ENCODE results near the gene GRIA3. TPM values are rescaled to one million over a fixed set of nuclear protein-coding genes. Genes with fewer than 3 reads are reported as not detected.

The GRIA3 gene
- 9.2 and 12.4 TPM in 2 replicates for total RNA-seq (ENCODE audit: low replicate concordance)
- long read RNA-seq, full-length matches to known transcripts = 4 of 17 reads
- long read RNA-seq, partial matches to known transcripts = 6 of 17 reads
- long read RNA-seq, other reads (novel, unspliced or antisense) = 7 of 17 reads

GRCh38 chrX:123184219-123184865 lies at the start of gene GRIA3:
TSS of gene GRIA3 (plus strand) at chrX:123184278. CDS start at chrX:123184536, 258 bp downstream.
- no peak for TF ChIP-seq CTCF (conservative IDR thresholded peaks at IDR 0.05)
- Mint-ChIP-seq H3K4me3 (peak within 1 kb of the TSS; percentile 90), H3K4me1 (ENCODE audit: unreplicated experiment) (peaks cover 13% of the 10 kb centered on the region), H3K27me3 (peaks cover 70% of the 10 kb centered on the region), H3K36me3 (no peaks in the 10 kb centered on the region), H3K27ac (peak within 1 kb of the TSS; percentile 39), H3K9me3 (no peaks in the 10 kb centered on the region)
- DNase-seq (ENCODE audit: extremely low spot score, unreplicated experiment) = no peak

- Mint-ChIP-seq H3K27me3 (no peaks in the 10 kb centered on the region), H3K9me3 (peaks cover 6% of the 10 kb centered on the region), H3K36me3 (no peaks in the 10 kb centered on the region), H3K27ac (no peak overlapping the region), H3K4me1 (ENCODE audit: unreplicated experiment) (no peaks in the 10 kb centered on the region), H3K4me3 (no peak overlapping the region)
- no peak for DNase-seq (ENCODE audit: extremely low spot score, unreplicated experiment)
- TF ChIP-seq CTCF (conservative IDR thresholded peaks at IDR 0.05) = no peak
Observed at GRCh38 chrX:123138473-123138872, 45.6 kb upstream of the GRIA3 start.

- H3K36me3 Mint-ChIP-seq = no peaks in the 10 kb centered on the region
- no peaks in the 10 kb centered on the region for H3K27me3 Mint-ChIP-seq
- TF ChIP-seq CTCF (conservative IDR thresholded peaks at IDR 0.05) = no peak
Observed at GRCh38 chrX:123140454-123140853, 43.6 kb upstream of the GRIA3 start.

GRCh38 chrX:123140904-123141303 lies 43.2 kb upstream of the GRIA3 start:
- Mint-ChIP-seq H3K36me3 (no peaks in the 10 kb centered on the region), H3K9me3 (no peaks in the 10 kb centered on the region), H3K4me1 (ENCODE audit: unreplicated experiment) (no peaks in the 10 kb centered on the region), H3K4me3 (no peak overlapping the region), H3K27ac (no peak overlapping the region), H3K27me3 (no peaks in the 10 kb centered on the region)
- DNase-seq (ENCODE audit: extremely low spot score, unreplicated experiment) = no peak
- no peak for TF ChIP-seq CTCF (conservative IDR thresholded peaks at IDR 0.05)

More at GRCh38 chrX:123140454-123140853, 43.6 kb upstream of the GRIA3 start:
- Mint-ChIP-seq H3K4me1 (ENCODE audit: unreplicated experiment) (no peaks in the 10 kb centered on the region), H3K9me3 (no peaks in the 10 kb centered on the region), H3K4me3 (no peak overlapping the region), H3K27ac (no peak overlapping the region)
- DNase-seq (ENCODE audit: extremely low spot score, unreplicated experiment) = no peak

GRCh38 chrX:123153846-123154335 lies 30.2 kb upstream of the GRIA3 start:
- no peaks in the 10 kb centered on the region for H3K36me3 Mint-ChIP-seq
- no peak for DNase-seq (ENCODE audit: extremely low spot score, unreplicated experiment)
- no peak overlapping the region for H3K4me3 Mint-ChIP-seq
- no peak for TF ChIP-seq CTCF (conservative IDR thresholded peaks at IDR 0.05)
- no peaks in the 10 kb centered on the region for H3K4me1 Mint-ChIP-seq (ENCODE audit: unreplicated experiment)
- H3K27me3 Mint-ChIP-seq = no peaks in the 10 kb centered on the region
- H3K27ac Mint-ChIP-seq = no peak overlapping the region
- H3K9me3 Mint-ChIP-seq = peaks cover 5% of the 10 kb centered on the region
